Activated T-cell treated with anti-CD3 and anti-CD28 coated beads for 4 hours (primary cell): ENCODE results near the gene OR5AU1.

Experiments
- DNase-seq: peaks from one replicate; pipeline ENCODE4 v3.0.0-alpha.2; 2020

Gene OR5AU1

DNA sequence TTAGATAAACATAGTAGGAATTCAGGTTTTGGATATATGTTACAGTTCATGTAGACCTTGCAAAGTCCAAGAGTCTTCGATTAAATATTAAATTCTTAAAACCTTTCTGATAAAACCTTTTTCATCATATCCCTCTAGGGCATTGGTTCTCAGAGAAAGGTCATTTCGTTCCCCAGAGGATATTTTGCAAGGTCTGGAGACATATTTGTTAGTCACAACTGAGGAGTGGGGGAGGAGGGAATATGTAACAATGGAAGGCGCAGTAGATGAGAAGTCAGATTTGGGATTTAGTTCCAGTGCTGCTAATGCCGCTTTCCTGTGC is 49.7 kb downstream of the OR5AU1 start:
- DNase-seq, result no peak

DNA sequence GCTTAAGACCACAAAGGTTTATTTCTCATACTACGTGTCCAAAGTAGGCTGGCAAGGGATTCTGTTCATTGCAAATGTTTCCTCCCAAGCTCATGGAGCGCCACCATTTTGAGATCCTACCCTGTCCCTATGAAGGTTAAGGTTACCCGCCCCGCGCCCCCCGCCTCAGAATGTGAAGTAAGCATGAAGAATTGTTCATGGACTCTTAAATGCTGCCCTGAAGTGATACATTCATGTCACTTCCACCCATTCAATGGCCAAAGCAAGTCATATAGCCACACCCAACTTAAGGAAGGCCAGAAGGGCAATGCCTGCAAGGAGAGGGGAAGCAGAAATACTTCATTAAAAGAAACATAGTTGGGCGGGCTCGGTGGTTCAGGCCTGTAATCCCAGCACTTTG is 50.8 kb downstream of the OR5AU1 start:
- no peak for DNase-seq
